Naive thymus-derived CD4-positive, alpha-beta T cell (primary cell): Measurements from ENCODE around the gene IER5. TPM values are rescaled to one million over a fixed set of nuclear protein-coding genes. Genes with fewer than 3 reads are reported as not detected.
"Not testable (repeated sequence)": the region's sequence is repeated elsewhere in the genome, so short reads cannot be mapped to it uniquely, and the experiment has no call there.

Source experiments
- ATAC-seq: fragments of 150-1000 bp; cut with Tn5 transposase; 2 replicates; pipeline ENCODE4 v1.10.0; 2021; ENCODE audit warnings: mild to moderate bottlenecking, moderate library complexity
- CTCF ChIA-PET: fragments of 350-600 bp; sonication (Branson Sonifier 250); formaldehyde crosslinking; loops from one replicate; lab custom pipeline; 2021; ENCODE audit warnings: antibody characterized with exemption; lab: Charles Lee
- POLR2A ChIA-PET: fragments of 350-600 bp; sonication (Branson Sonifier 250); formaldehyde crosslinking; loops from one replicate; lab custom pipeline; 2021; ENCODE audit warnings: antibody characterized with exemption, inconsistent platforms; lab: Charles Lee
- DNase-seq, 9 donors: peaks; one replicate each; pipeline versions ENCODE4 v3.0.0 to v3.0.0-alpha.2; 2020 to 2022; ENCODE audit warnings: mixed read lengths in 1 of 9
- H3K27ac ChIP-seq: one replicate; pipeline ENCODE4 v1.7.0; 2013; ENCODE audit warnings: mild to moderate bottlenecking, low read depth, low read length, moderate library complexity
- H3K27me3 ChIP-seq, 2 donors: one replicate each; pipeline ENCODE4 v1.7.0; 2013; ENCODE audit warnings: low read length in 2 of 2, mild to moderate bottlenecking in 2 of 2, moderate library complexity in 2 of 2; ENCODE audit not compliant: control insufficient read depth in 2 of 2, insufficient read depth in 2 of 2
- H3K36me3 ChIP-seq, 3 experiments: 1 replicate in 2 of 3; 2 replicates in 1 of 3; pipeline ENCODE4 v1.7.0; 2013; ENCODE audit warnings: low read length in 3 of 3, mild to moderate bottlenecking in 3 of 3, moderate library complexity in 1 of 3; ENCODE audit not compliant: insufficient read depth in 3 of 3, control insufficient read depth in 2 of 3
- H3K4me1 ChIP-seq, 2 donors: one replicate each; pipeline ENCODE4 v1.7.0; 2013; ENCODE audit warnings: low read length in 2 of 2, mild to moderate bottlenecking in 2 of 2, moderate library complexity in 1 of 2; ENCODE audit not compliant: control insufficient read depth in 2 of 2, insufficient read depth in 2 of 2
- H3K4me3 ChIP-seq: 2 replicates; pipeline ENCODE4 v1.7.0; 2013; ENCODE audit warnings: mild to moderate bottlenecking, low read length
- H3K9me3 ChIP-seq, 3 experiments: 1 replicate in 2 of 3; 2 replicates in 1 of 3; pipeline ENCODE4 v1.7.0; 2013; ENCODE audit warnings: low read length in 3 of 3; ENCODE audit not compliant: control insufficient read depth in 2 of 3
- H3K27ac Mint-ChIP-seq, 9 donors: one replicate each; pipeline ENCODE4 v1.8.0; 2020 to 2022; ENCODE audit warnings: mixed read lengths in 9 of 9, mild to moderate bottlenecking in 8 of 9, moderate library complexity in 5 of 9, inconsistent platforms in 2 of 9
- H3K27me3 Mint-ChIP-seq, 5 donors: one replicate each; pipeline ENCODE4 v1.8.0; 2021 to 2022; ENCODE audit warnings: mixed read lengths in 5 of 5, mild to moderate bottlenecking in 1 of 5
- H3K36me3 Mint-ChIP-seq, 5 donors: one replicate each; pipeline ENCODE4 v1.8.0; 2020 to 2022; ENCODE audit warnings: mixed read lengths in 5 of 5, mild to moderate bottlenecking in 3 of 5, inconsistent platforms in 1 of 5
- H3K4me1 Mint-ChIP-seq, 7 donors: one replicate each; pipeline ENCODE4 v1.8.0; 2020 to 2022; ENCODE audit warnings: mixed read lengths in 7 of 7, mild to moderate bottlenecking in 3 of 7, inconsistent platforms in 1 of 7
- H3K4me3 Mint-ChIP-seq, 10 donors: one replicate each; pipeline ENCODE4 v1.8.0; 2020 to 2022; ENCODE audit warnings: mild to moderate bottlenecking in 10 of 10, mixed read lengths in 10 of 10, moderate library complexity in 6 of 10, inconsistent platforms in 2 of 10
- H3K9me3 Mint-ChIP-seq, 11 donors: one replicate each; pipeline ENCODE4 v1.8.0; 2020 to 2022; ENCODE audit warnings: mixed read lengths in 11 of 11, mild to moderate bottlenecking in 4 of 11, inconsistent platforms in 1 of 11, moderate library complexity in 1 of 11
- intact Hi-C, 2 donors: fragments of 100-400 bp; cut with micrococcal nuclease; formaldehyde crosslinking; loops; one replicate each; pipeline ENCODE4 v1.15.1; 2023
- polyA plus RNA-seq, 2 donors: library from polyadenylated mRNA; unstranded; fragments of 300-500 nt; fragmentation: Illumina TruSeq; gene quantifications; one replicate each; pipeline ENCODE4 v1.2.3, GENCODE V29; 2021
- total RNA-seq, 6 experiments: library from RNA in 5 of 6; stranded (reverse) in 5 of 6; gene quantifications; 1 replicate in 5 of 6; 2 replicates in 1 of 6; pipeline ENCODE4 v1.2.3 and lab custom pipeline; 2021 to 2026

Gene IER5
- total and polyA plus RNA-seq, 7 experiments from 2014 or later = 2.1 to 86.9 (median 13.3) TPM

DNA sequence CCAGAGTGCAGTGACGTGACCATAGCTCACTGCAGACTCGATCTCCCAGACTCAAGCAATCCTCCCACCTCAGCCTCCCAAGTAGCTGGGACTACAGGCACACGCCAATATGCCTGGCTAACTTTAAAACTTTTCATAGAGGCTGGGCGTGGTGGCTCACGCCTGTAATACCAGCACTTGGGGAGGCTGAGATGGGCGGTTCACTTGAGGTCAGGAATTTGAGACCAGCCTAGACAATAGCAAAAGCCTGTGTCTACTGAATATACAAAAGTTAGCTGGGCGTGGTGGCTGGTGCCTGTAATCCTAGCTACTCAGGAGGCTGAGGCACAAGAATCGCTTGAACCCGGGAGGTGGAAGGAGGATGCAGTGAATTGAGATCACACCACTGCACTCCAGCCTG, 27.5 kb downstream of the IER5 start:
- POLR2A ChIA-PET = interaction anchor here (1.0 kb wide), 1 partner anchor 12 kb away, joined by 3 read pairs; no protein-coding TSS in a partner anchor
- H3K36me3 ChIP-seq, H3K4me1 ChIP-seq, H3K4me3 ChIP-seq, H3K9me3 Mint-ChIP-seq, intact Hi-C loops, H3K4me3 Mint-ChIP-seq, H3K27ac Mint-ChIP-seq, H3K9me3 ChIP-seq, CTCF ChIA-PET, H3K27ac ChIP-seq, H3K36me3 Mint-ChIP-seq, DNase-seq, ATAC-seq, H3K27me3 ChIP-seq: not testable (repeated sequence)
- Mint-ChIP-seq H3K27me3 (peaks cover 0 to 23% (median 0%) of the 10 kb centered on the region in 5 donors), H3K4me1 (peaks cover 0 to 11% (median 0%) of the 10 kb centered on the region in 7 donors)

DNA sequence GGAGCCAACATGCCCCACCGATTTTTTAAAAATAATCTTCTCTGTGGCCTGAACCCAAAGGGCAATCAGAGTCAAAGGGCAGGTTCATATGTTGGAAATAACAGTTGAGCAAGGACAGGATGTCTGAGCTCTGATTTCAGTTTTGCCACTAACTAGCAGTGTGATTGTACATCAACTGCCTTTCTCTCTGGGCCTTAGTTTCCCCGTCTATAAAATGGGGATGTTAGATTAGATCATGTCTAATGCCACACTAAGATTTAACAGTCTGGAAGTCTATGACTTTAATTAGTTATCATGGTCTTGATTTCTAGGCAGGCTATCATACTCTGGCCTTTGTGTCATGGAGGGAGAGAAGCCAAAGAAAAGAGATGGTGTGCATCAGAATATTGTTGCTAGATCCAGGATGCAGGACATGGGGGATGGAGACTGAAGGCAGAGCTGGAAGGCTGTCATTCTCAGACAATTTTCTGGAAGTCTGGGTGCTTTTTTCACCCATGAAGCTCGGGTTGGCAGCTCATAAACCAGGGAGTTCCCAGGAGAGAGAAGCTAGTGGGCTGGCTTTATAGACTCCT, 28.4 kb downstream of the IER5 start:
- H3K9me3 Mint-ChIP-seq = no peaks in the 10 kb centered on the region
- CTCF ChIA-PET = interaction anchor here (0.6 to 1.2 kb wide), 2 partner anchors 26 to 77 kb away, joined by 3 to 4 read pairs; no protein-coding TSS in a partner anchor

DNA sequence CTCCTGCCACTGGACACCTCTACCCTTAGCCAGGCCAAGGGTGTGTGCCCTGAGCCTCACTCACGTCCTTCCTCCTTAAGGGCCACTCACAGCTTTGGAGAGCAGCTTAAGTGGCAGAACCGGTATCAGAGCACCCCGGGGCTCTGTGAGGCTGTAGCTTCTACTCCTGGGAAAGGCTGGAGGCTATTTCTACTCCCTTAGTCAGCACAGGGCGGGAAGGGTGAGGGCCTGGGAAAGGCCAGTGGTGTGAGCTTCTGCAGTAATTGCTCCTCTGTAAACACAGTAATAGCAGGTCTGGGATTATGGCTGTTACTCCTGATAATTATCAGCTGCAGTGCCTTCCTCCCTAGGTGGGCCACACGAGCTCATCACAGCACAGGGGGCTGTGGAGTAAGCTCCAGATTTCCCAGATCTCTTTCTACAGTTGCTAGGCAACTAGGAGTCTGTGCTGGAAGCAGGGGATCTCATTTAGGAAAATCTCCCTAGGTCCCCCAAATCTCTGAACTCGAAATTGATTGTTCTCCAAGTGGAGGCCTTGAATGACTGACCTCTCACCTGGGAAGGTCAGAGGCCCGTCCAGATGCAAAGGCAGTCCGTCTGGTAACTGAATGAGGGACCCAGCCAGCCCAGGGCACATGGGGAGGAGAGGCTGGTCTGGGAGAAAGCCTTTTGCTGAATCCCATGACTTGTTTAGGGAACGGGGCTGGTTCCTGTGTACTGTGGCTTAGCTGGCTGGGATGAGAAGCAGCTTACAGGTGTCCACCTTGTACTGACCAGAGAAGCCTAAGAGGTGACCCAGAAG, 29.3 kb downstream of the IER5 start:
- Histone ChIP-seq H3K27me3 (peaks cover 0 to 3% of the 10 kb centered on the region in 2 donors), H3K9me3 (no peaks in the 10 kb centered on the region), H3K4me3 (no peak overlapping the region), H3K36me3 (no peaks in the 10 kb centered on the region), H3K4me1 (no peaks in the 10 kb centered on the region), H3K27ac (no peak overlapping the region)
- H3K36me3 Mint-ChIP-seq = no peaks in the 10 kb centered on the region
- no peaks in the 10 kb centered on the region for H3K9me3 Mint-ChIP-seq
- ChIA-PET POLR2A (interaction anchor here (0.5 to 1.5 kb wide), 2 partner anchors 13 to 23 kb away, joined by 3 to 5 read pairs; no protein-coding TSS in a partner anchor), CTCF (interaction anchor here (0.6 to 1.2 kb wide), 3 partner anchors 25 to 454 kb away, joined by 3 read pairs; no protein-coding TSS in a partner anchor)
- DNase-seq (no peak), ATAC-seq (no peak)
- intact Hi-C loops = no loop called here
- peak overlapping the region in 1 of 9 donors; percentile 11 for H3K27ac Mint-ChIP-seq
- peaks cover 0 to 8% (median 0%) of the 10 kb centered on the region in 7 donors for H3K4me1 Mint-ChIP-seq
- no peak overlapping the region for H3K4me3 Mint-ChIP-seq
- H3K27me3 Mint-ChIP-seq = peaks cover 0 to 9% (median 0%) of the 10 kb centered on the region in 5 donors

More for the DNA sequence above, 28.4 kb downstream of the IER5 start:
- Mint-ChIP-seq H3K4me3 (no peak overlapping the region), H3K4me1 (peaks cover 0 to 13% (median 0%) of the 10 kb centered on the region in 7 donors), H3K27me3 (peaks cover 0 to 13% (median 0%) of the 10 kb centered on the region in 5 donors), H3K27ac (peak overlapping the region in 1 of 9 donors; percentile 41), H3K36me3 (no peaks in the 10 kb centered on the region)
- Histone ChIP-seq H3K36me3 (no peaks in the 10 kb centered on the region), H3K9me3 (no peaks in the 10 kb centered on the region), H3K27me3 (peaks cover 0 to 3% of the 10 kb centered on the region in 2 donors), H3K27ac (no peak overlapping the region), H3K4me1 (no peaks in the 10 kb centered on the region), H3K4me3 (no peak overlapping the region)
- DNase-seq (no peak), ATAC-seq (no peak)
- intact Hi-C loops = no loop called here
- POLR2A ChIA-PET = interaction anchor here (0.5 to 1.5 kb wide), 3 partner anchors 12 to 28 kb away, joined by 3 to 5 read pairs (median 4); partner anchors contain the start of gene IER5

DNA sequence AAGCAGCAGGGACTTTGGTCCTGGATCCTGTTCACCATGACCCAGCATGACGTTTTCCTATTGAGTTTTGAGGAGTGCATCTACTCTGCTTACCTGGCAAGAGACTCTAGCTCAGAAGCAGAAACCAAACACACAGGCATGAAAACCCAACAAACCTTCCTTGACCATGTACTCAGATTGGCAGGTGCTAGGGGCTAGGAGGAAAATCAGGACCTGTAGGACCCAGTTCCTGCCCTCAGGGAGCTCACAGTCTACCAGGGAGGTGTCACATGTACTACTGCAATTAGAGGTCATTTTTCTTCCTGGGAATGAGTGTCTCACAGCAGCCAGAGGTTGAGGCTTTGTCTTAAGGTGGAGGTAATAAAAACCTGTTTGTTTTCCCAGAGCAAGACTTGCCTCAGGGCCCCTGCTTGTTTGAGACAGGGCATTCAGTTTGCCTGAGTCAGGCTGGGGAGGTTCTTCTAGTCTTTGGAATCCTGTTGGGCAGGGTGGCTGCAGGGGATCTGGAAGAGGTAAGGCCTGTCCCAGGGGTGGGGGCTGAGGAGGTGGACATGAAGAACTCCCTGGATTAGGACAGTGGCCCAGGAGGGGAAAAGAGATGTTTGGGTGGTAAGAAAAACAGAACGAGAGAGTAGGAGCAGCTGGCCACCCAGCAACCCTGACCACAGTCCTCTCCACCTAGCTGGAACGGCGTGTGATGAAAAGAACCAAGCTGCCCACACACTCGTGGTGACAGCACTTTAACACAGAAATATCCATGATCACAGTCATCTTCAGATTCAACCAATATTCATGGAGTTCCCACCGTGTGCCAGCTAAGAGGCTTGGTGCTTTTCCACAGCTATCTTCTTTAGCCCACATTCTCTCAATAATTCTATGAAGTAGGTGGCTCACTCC, 30.8 kb downstream of the IER5 start:
- POLR2A ChIA-PET = interaction anchor here (0.6 kb wide), 1 partner anchor 599 kb away, joined by 3 read pairs; no protein-coding TSS in a partner anchor
- no peak for DNase-seq
- no peaks in the 10 kb centered on the region for H3K9me3 Mint-ChIP-seq
- H3K36me3 ChIP-seq = no peaks in the 10 kb centered on the region
- no peak overlapping the region for H3K4me3 Mint-ChIP-seq
- H3K4me3 ChIP-seq = no peak overlapping the region
- CTCF ChIA-PET = interaction anchor here (0.5 to 0.7 kb wide), 2 partner anchors 21 to 118 kb away, joined by 3 read pairs; no protein-coding TSS in a partner anchor
- H3K9me3 ChIP-seq = no peaks in the 10 kb centered on the region
- peak overlapping the region in 1 of 9 donors; percentile 10 for H3K27ac Mint-ChIP-seq
- no peak overlapping the region for H3K27ac ChIP-seq
- H3K4me1 ChIP-seq = no peaks in the 10 kb centered on the region
- peaks cover 0 to 9% (median 0%) of the 10 kb centered on the region in 5 donors for H3K27me3 Mint-ChIP-seq
- ATAC-seq = no peak
- H3K4me1 Mint-ChIP-seq = peaks cover 0 to 9% (median 0%) of the 10 kb centered on the region in 7 donors
- peaks cover 0 to 3% of the 10 kb centered on the region in 2 donors for H3K27me3 ChIP-seq
- H3K36me3 Mint-ChIP-seq = no peaks in the 10 kb centered on the region
- intact Hi-C loops = no loop called here

DNA sequence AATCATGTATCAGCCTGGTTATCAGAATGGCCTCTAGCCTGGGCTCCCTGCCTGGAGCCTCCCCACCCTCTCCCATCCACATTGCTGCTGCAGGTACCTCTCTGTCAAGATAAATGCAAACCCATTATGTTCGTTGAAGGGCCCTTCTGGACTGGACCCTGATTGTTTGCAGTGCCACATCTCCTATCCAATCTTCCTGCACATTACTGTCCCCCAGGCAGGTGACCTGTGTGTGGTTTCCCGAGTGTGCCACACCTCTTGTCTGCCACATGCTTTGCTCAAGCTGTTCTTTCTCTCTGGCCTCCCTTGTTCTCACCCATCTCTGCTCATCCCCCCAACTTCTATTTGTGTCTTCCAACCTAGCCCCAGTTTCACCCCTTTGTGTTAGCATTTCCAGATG, 32.4 kb downstream of the IER5 start:
- Mint-ChIP-seq H3K36me3 (no peaks in the 10 kb centered on the region), H3K4me1 (peaks cover 0 to 14% (median 6%) of the 10 kb centered on the region in 7 donors), H3K27ac (no peak overlapping the region), H3K27me3 (peaks cover 0 to 7% (median 0%) of the 10 kb centered on the region in 5 donors), H3K4me3 (no peak overlapping the region), H3K9me3 (no peaks in the 10 kb centered on the region)
- DNase-seq (no peak), ATAC-seq (no peak)
- intact Hi-C loops = no loop called here
- Histone ChIP-seq H3K4me3 (no peak overlapping the region), H3K4me1 (no peaks in the 10 kb centered on the region), H3K36me3 (no peaks in the 10 kb centered on the region), H3K27ac (no peak overlapping the region), H3K27me3 (no peaks in the 10 kb centered on the region), H3K9me3 (no peaks in the 10 kb centered on the region)
- CTCF ChIA-PET = no interaction called here
- POLR2A ChIA-PET = no interaction called here

DNA sequence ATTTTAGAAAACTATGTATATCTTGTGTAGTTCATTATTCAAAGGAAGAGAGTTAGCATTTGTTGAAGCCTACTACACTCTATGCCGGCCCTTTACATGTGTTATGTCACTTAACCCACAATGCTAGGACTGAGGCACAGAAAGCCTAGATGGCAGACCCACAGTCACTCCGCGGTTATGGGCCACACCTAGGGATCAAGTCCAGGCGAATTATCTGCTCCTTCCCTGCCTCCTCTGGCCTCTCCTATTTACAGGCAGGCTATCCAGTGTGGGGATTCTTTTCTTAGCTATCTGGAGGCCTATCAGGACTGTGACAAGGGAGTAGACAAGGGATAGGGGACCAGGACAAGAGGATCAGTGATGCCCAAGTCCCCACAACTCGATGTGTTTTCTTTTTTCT, 33.0 kb downstream of the IER5 start:
- Mint-ChIP-seq H3K27me3 (peaks cover 0 to 7% (median 0%) of the 10 kb centered on the region in 5 donors), H3K36me3 (no peaks in the 10 kb centered on the region), H3K4me1 (peaks cover 0 to 14% (median 6%) of the 10 kb centered on the region in 7 donors), H3K9me3 (no peaks in the 10 kb centered on the region), H3K27ac (no peak overlapping the region), H3K4me3 (no peak overlapping the region)
- no peaks in the 10 kb centered on the region for H3K36me3 ChIP-seq
- no peak for ATAC-seq
- CTCF ChIA-PET = interaction anchor here (0.6 kb wide), 1 partner anchor 885 kb away, joined by 4 read pairs; no protein-coding TSS in a partner anchor
- H3K4me3 ChIP-seq = no peak overlapping the region
- H3K27me3 ChIP-seq = no peaks in the 10 kb centered on the region
- H3K9me3 ChIP-seq = no peaks in the 10 kb centered on the region
- POLR2A ChIA-PET = no interaction called here
- no peak for DNase-seq
- intact Hi-C loops = no loop called here
- H3K27ac ChIP-seq = no peak overlapping the region
- no peaks in the 10 kb centered on the region for H3K4me1 ChIP-seq
